IPS DF 4.7 (cell line): ENCODE measurements around the gene TARS3.
"Not testable (repeated sequence)": the region's sequence is repeated elsewhere in the genome, so short reads cannot be mapped to it uniquely, and the experiment has no call there.

Experiments used
- DNase-seq: peaks from one replicate; pipeline ENCODE4 v3.0.0-alpha.2; 2013; ENCODE audit warnings: low spot score; ENCODE audit errors: extremely low read depth

The TARS3 gene

GRCh38 chr15:101723874-101724674 is at the start of gene TARS3:
Gene TARS3, minus strand, starts transcription at chr15:101724473. Its CDS starts 86 bp downstream, at chr15:101724387.
- peak; percentile 30 for DNase-seq

- peak; percentile 38 for DNase-seq
Observed at GRCh38 chr15:101773496-101774100, 49.3 kb upstream of the TARS3 start.

GRCh38 chr15:101772921-101773320 is 48.6 kb upstream of the TARS3 start:
- DNase-seq: no peak

- DNase-seq: not testable (repeated sequence)
Observed at GRCh38 chr15:101767083-101767640, 42.9 kb upstream of the TARS3 start.

- no peak for DNase-seq
Observed at GRCh38 chr15:101765772-101766456, 41.6 kb upstream of the TARS3 start.

GRCh38 chr15:101765340-101765671 is 41.0 kb upstream of the TARS3 start:
- not testable (repeated sequence) for DNase-seq

GRCh38 chr15:101764669-101765339 is 40.5 kb upstream of the TARS3 start:
- not testable (repeated sequence) for DNase-seq

GRCh38 chr15:101746716-101747082 is 22.4 kb upstream of the TARS3 start:
- DNase-seq: not testable (repeated sequence)

- not testable (repeated sequence) for DNase-seq
Observed at GRCh38 chr15:101734837-101735236, 10.6 kb upstream of the TARS3 start.

- DNase-seq: no peak
Observed at GRCh38 chr15:101733545-101733944, 9.3 kb upstream of the TARS3 start.

- DNase-seq: no peak
Observed at GRCh38 chr15:101732772-101733171, 8.5 kb upstream of the TARS3 start.

- no peak for DNase-seq
Observed at GRCh38 chr15:101731746-101732145, 7.5 kb upstream of the TARS3 start.

- DNase-seq: no peak
Observed at GRCh38 chr15:101727186-101727585, 2.9 kb upstream of the TARS3 start.

GRCh38 chr15:101725073-101725472 is 800 bp upstream of the TARS3 start:
- no peak for DNase-seq

- DNase-seq: no peak
Observed at GRCh38 chr15:101724675-101725005, 367 bp upstream of the TARS3 start.

- no peak for DNase-seq
Observed at GRCh38 chr15:101723171-101723873, 951 bp downstream of the TARS3 start.

GRCh38 chr15:101718896-101719295 is 5.4 kb downstream of the TARS3 start:
- no peak for DNase-seq

- DNase-seq: no peak
Observed at GRCh38 chr15:101712078-101712477, 12.2 kb downstream of the TARS3 start.

- DNase-seq: no peak
Observed at GRCh38 chr15:101710806-101711205, 13.5 kb downstream of the TARS3 start.

- no peak for DNase-seq
Observed at GRCh38 chr15:101709466-101709865, 14.8 kb downstream of the TARS3 start.

- no peak for DNase-seq
Observed at GRCh38 chr15:101707983-101708382, 16.3 kb downstream of the TARS3 start.
